A673 (cell line): Measurements from ENCODE around the gene FTO. TPM values are rescaled to one million over a fixed set of nuclear protein-coding genes. Genes with fewer than 3 reads are reported as not detected.
A peak's percentile ranks its signal among the peaks of the same experiment; 100 is the strongest.

Experiments
- BruUV-seq: library from RNA; stranded (reverse); fragments of 400-500 nt; replicated peaks from 2 replicates; lab custom pipeline; 2021; lab: Mats Ljungman, UMichigan
- CTCF ChIA-PET: fragments of 300-600 bp; sonication (Branson Sonifier 250); formaldehyde crosslinking; loops from one replicate; lab custom pipeline; 2022; ENCODE audit warnings: antibody characterized with exemption; lab: Charles Lee
- POLR2A ChIA-PET: fragments of 300-600 bp; sonication (Branson Sonifier 250); formaldehyde crosslinking; loops from one replicate; lab custom pipeline; 2022; ENCODE audit warnings: antibody characterized with exemption; ENCODE audit not compliant: low non-redundant PET; lab: Charles Lee
- DNase-seq: peaks from one replicate; pipeline ENCODE4 v3.0.0-alpha.2; 2015; ENCODE audit warnings: low spot score
- H3K27ac ChIP-seq: fragments of 200-600 bp; sonication (generic); 2 replicates; pipeline ENCODE4 v1.5.1; 2016; ENCODE audit warnings: mixed run types, low read depth, mild to moderate bottlenecking, mixed read lengths, antibody characterized with exemption, low read length; ENCODE audit not compliant: poor library complexity, severe bottlenecking
- H3K27me3 ChIP-seq: fragments of 200-600 bp; sonication (generic); replicated peaks from 2 replicates; pipeline ENCODE4 v1.6.1; 2017; ENCODE audit warnings: mixed run types, low read depth, mild to moderate bottlenecking, mixed read lengths, antibody characterized with exemption, low read length; ENCODE audit not compliant: insufficient read depth, poor library complexity
- H3K36me3 ChIP-seq: fragments of 200-600 bp; sonication (generic); 2 replicates; pipeline ENCODE4 v1.6.1; 2016; ENCODE audit warnings: mixed run types, mild to moderate bottlenecking, mixed read lengths, antibody characterized with exemption, low read length; ENCODE audit not compliant: insufficient read depth, poor library complexity, severe bottlenecking
- H3K4me1 ChIP-seq: fragments of 200-600 bp; sonication (generic); 2 replicates; pipeline ENCODE4 v1.6.1; 2017; ENCODE audit warnings: mixed run types, mild to moderate bottlenecking, mixed read lengths, antibody characterized with exemption, low read length; ENCODE audit not compliant: insufficient read depth, poor library complexity, severe bottlenecking
- H3K4me3 ChIP-seq: fragments of 200-600 bp; sonication (generic); 2 replicates; pipeline ENCODE4 v1.5.1; 2016; ENCODE audit warnings: low read depth, mixed run types, mild to moderate bottlenecking, mixed read lengths, low read length; ENCODE audit not compliant: poor library complexity, severe bottlenecking
- H3K9me3 ChIP-seq: fragments of 200-600 bp; sonication (generic); 2 replicates; pipeline ENCODE4 v1.6.1; 2016; ENCODE audit warnings: mixed run types, low read depth, mild to moderate bottlenecking, mixed read lengths, antibody characterized with exemption, low read length; ENCODE audit not compliant: poor library complexity, severe bottlenecking
- EZH2 ChIP-seq: fragments of 200-600 bp; sonication (generic); IDR thresholded peaks from 2 replicates; pipeline ENCODE4 v1.6.1; 2017; ENCODE audit warnings: borderline replicate concordance, low read depth, mild to moderate bottlenecking, mixed read lengths, antibody characterized with exemption, low read length; ENCODE audit not compliant: poor library complexity, severe bottlenecking
- intact Hi-C: fragments of 100-400 bp; cut with micrococcal nuclease; formaldehyde crosslinking; loops from one replicate; pipeline ENCODE4 v1.10.0; 2022; ENCODE audit not compliant: unreplicated experiment
- total RNA-seq: library from RNA; stranded (reverse); gene quantifications from 2 replicates; pipeline ENCODE4 v1.2.3, GENCODE V29; 2021
- TF ChIP-seq, protein P1 (sequence below): fragments of 300-800, 200-600 bp; sonication (generic); conservative IDR thresholded peaks from 2 replicates; pipeline ENCODE4 v1.5.1; 2017; ENCODE audit warnings: low read depth, mild to moderate bottlenecking, antibody characterized with exemption, low read length, moderate library complexity, mixed read lengths

FTO gene
- total RNA-seq, 1 experiment from 2014 or later = 73.4 TPM

DNA sequence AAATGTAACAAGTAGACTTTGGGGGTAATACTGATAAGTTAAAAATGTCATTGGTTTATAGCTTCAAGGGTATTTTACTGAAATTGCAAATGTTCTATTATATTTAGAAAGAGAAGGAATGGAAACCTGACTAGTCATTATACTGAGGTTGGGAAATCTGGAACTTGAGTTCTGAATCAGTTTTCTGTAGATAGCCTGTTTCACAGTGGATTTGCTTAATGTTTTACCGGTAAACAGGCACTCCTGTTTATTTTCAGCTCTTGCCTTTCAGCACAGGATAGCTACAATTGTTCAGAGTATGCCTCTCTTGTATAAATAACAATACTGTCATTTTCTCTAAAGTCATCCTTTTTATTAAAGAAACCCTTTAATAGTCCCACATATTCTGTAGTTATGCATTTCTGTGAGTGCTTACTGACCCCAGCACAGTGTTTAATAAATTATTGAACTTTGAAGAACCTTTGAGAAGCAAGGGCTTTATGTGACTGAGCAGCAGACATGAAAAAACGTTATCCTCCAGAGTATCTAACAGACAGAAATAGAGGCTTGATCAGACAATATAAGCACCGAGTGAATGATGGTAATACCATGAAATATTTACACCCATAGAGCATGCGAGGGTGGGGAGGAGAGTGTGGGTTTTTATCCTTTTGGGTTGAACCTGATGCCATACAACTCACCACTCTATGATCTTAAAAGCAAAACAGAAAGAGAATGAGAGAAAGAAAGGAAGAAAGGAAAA is 58.2 kb downstream of the FTO start:
- TF ChIP-seq, protein P1, sequence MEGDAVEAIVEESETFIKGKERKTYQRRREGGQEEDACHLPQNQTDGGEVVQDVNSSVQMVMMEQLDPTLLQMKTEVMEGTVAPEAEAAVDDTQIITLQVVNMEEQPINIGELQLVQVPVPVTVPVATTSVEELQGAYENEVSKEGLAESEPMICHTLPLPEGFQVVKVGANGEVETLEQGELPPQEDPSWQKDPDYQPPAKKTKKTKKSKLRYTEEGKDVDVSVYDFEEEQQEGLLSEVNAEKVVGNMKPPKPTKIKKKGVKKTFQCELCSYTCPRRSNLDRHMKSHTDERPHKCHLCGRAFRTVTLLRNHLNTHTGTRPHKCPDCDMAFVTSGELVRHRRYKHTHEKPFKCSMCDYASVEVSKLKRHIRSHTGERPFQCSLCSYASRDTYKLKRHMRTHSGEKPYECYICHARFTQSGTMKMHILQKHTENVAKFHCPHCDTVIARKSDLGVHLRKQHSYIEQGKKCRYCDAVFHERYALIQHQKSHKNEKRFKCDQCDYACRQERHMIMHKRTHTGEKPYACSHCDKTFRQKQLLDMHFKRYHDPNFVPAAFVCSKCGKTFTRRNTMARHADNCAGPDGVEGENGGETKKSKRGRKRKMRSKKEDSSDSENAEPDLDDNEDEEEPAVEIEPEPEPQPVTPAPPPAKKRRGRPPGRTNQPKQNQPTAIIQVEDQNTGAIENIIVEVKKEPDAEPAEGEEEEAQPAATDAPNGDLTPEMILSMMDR = no peak
- TF ChIP-seq EZH2 = no peak
- Histone ChIP-seq H3K27me3 (no peaks in the 10 kb centered on the region), H3K4me3 (no peak overlapping the region), H3K9me3 (no peaks in the 10 kb centered on the region), H3K27ac (no peak overlapping the region), H3K36me3 (no peaks in the 10 kb centered on the region), H3K4me1 (peaks cover under 1% of the 10 kb centered on the region)
- BruUV-seq = no TSS peak
- intact Hi-C loops = no loop called here
- POLR2A ChIA-PET = no interaction called here
- CTCF ChIA-PET = no interaction called here
- no peak for DNase-seq

DNA sequence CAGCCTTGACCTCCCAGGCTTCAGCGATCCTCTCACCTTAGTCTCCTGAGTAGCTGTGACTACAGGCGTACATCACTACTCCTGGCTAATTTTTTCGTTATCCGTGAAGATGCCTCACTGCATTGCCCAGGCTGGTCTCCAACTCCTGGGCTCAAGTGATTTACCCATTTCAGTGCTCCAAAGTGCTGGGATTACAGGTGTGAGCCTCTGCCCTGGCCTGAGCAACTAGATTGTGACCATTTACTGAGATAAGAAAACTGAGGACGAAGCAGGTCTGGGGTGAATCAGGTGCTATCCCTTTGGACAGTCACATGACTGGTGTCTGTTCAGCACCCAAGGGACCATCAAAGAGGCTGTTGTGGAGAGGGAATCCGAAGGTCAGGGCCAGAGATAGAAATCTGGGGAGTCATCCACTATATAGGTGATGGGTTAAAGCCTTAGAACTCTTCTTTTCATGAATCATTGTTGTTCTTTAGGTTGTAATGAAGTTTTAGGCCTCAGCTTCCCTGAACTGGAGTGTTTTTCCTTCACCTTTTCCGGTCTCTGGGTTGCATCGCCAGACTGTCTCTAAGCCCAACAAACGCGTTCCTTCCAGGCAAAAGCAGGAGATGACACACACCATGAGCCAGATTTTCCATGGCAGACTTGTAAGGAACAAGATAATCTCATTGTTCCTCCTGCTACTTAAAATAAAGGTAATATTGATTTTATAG is 62.5 kb downstream of the FTO start:
- POLR2A ChIA-PET = no interaction called here
- Histone ChIP-seq H3K27me3 (no peaks in the 10 kb centered on the region), H3K36me3 (no peaks in the 10 kb centered on the region), H3K27ac (no peak overlapping the region), H3K4me1 (peaks cover 12% of the 10 kb centered on the region), H3K4me3 (no peak overlapping the region), H3K9me3 (no peaks in the 10 kb centered on the region)
- intact Hi-C loops = no loop called here
- TF ChIP-seq, protein P1 = no peak
- TF ChIP-seq EZH2 = no peak
- CTCF ChIA-PET = no interaction called here
- DNase-seq = no peak
- BruUV-seq = no TSS peak

DNA sequence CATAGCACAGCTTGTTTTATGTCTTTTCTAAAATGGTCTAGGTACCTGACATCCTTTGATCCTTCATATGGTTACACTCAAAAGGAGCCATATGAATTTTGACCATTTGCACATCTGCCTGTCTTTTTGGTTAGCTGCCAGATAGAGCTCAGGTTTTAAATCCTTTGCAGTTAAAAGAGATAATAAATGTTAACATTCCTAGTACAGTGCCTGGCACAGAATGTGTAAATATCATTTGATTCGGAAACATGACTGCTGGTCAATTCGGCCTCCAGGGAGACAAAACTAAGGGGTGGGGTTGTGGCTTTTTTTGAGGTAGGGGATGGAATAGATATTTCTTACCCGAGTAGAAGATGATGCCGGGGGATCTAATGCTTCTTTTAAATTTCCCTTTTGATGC is 64.2 kb downstream of the FTO start:
- CTCF ChIA-PET = no interaction called here
- H3K9me3 ChIP-seq = no peaks in the 10 kb centered on the region
- TF ChIP-seq, protein P1 = no peak
- no peak for TF ChIP-seq EZH2
- peaks cover 24% of the 10 kb centered on the region for H3K4me1 ChIP-seq
- BruUV-seq = no TSS peak
- peak; percentile 28 for DNase-seq
- H3K36me3 ChIP-seq = no peaks in the 10 kb centered on the region
- no peaks in the 10 kb centered on the region for H3K27me3 ChIP-seq
- intact Hi-C loops = no loop called here
- POLR2A ChIA-PET = no interaction called here
- H3K27ac ChIP-seq = no peak overlapping the region
- no peak overlapping the region for H3K4me3 ChIP-seq
